Right lobe of liver (tissue), 6 donors: ENCODE data around the gene UPB1. TPM values are rescaled to one million over a fixed set of nuclear protein-coding genes. Genes with fewer than 3 reads are reported as not detected.
"Not testable (repeated sequence)": the region's sequence is repeated elsewhere in the genome, so short reads cannot be mapped to it uniquely, and the experiment has no call there.

Experiments
- ATAC-seq, 4 donors: fragments of 200-7000 bp; cut with Tn5 transposase; one replicate each; pipeline ENCODE4 v1.9.1; 2020; ENCODE audit warnings: mild to moderate bottlenecking in 4 of 4, moderate library complexity in 4 of 4
- DNase-seq, 3 donors: peaks; one replicate each; pipeline ENCODE4 v3.0.0-alpha.2; 2020
- H3K27ac ChIP-seq, 3 donors: fragments of 200-600 bp; one replicate each; pipeline ENCODE4 v1.8.0; 2022
- H3K27me3 ChIP-seq, 2 donors: fragments of 200-600 bp; one replicate each; pipeline ENCODE4 v1.8.0; 2022
- H3K36me3 ChIP-seq, 4 donors: fragments of 200-600 bp; sonication (generic) in 1 of 4; one replicate each; pipeline versions ENCODE4 v1.5.1 to v1.8.0; 2017 to 2022; ENCODE audit warnings: control low read depth in 1 of 4
- H3K4me1 ChIP-seq, 4 donors: fragments of 200-600 bp; sonication (generic) in 1 of 4; one replicate each; pipeline versions ENCODE4 v1.5.1 to v1.8.0; 2017 to 2022; ENCODE audit warnings: control low read depth in 1 of 4
- H3K4me3 ChIP-seq, 3 donors: fragments of 200-600 bp; one replicate each; pipeline ENCODE4 v1.8.0; 2022
- H3K9me3 ChIP-seq, 4 donors: fragments of 200-600 bp; sonication (generic) in 1 of 4; one replicate each; pipeline versions ENCODE4 v1.5.1 to v1.8.0; 2017 to 2022; ENCODE audit warnings: control low read depth in 1 of 4
- CTCF ChIP-seq, 4 donors: fragments of 200-600 bp in 3 of 4; fragments of 450-650 bp in 1 of 4; IDR thresholded peaks; one replicate each; pipeline versions ENCODE4 v1.5.1 to v1.8.0; 2016 to 2022; ENCODE audit warnings: antibody characterized with exemption in 4 of 4, mild to moderate bottlenecking in 2 of 4
- POLR2A ChIP-seq: fragments of 450-650 bp; IDR thresholded peaks from one replicate; pipeline ENCODE4 v1.6.1; 2017; ENCODE audit warnings: antibody characterized with exemption, mild to moderate bottlenecking
- WGBS: methylation state at CpG from one replicate; pipeline ENCODE4 v1.1.6; 2018; ENCODE audit warnings: low coverage, low lambda C conversion rate; ENCODE audit not compliant: insufficient coverage; ENCODE audit errors: missing lambda C conversion rate; 5-methylcytosine and 5-hydroxymethylcytosine counted together
- intact Hi-C, 2 donors: fragments of 100-400 bp; cut with DNase I; formaldehyde crosslinking; loops; one replicate each; pipeline versions ENCODE4 v1.11.2 to v1.14.1; 2022
- total RNA-seq, 6 experiments: library from RNA; depleted of rRNA in 2 of 6; stranded (reverse); fragments of >200 nt in 2 of 6; fragmentation: NEBNext Ultra II Directional in 3 of 6; extraction: Animal tissue kit (Norgen Biotek cat#: 25700) in 3 of 6; gene quantifications; one replicate each; pipeline versions ENCODE4 v1.1.0 to v1.2.4, GENCODE V29; 2016 to 2023
- donor health status: DM: no; HTN: yes; CAD: no.
- donor health status: DM: no; HTN: no; CAD: no.
- donor health status: DM: no; HTN: no; CAD: no.
- donor health status: DM: no; HTN: yes; CAD: no.
- donor health status: DM: no; HTN: yes; CAD: no.

UPB1 gene
- total RNA-seq, 6 experiments from 2014 or later, result 50.6 to 169 (median 100) TPM

GRCh38 chr22:24523873-24524272 lies 28.7 kb downstream of the UPB1 start:
- no peak for TF ChIP-seq POLR2A
- no peak for TF ChIP-seq CTCF (IDR thresholded peaks at IDR 0.05)
- ATAC-seq (no peak), DNase-seq (no peak)
- H3K4me3 ChIP-seq, result no peak overlapping the region
- peaks cover 0 to 67% (median 21%) of the 10 kb centered on the region in 4 donors for H3K4me1 ChIP-seq
- H3K27ac ChIP-seq, result peak overlapping the region; percentile 7 to 50 (median 24)
- no peaks in the 10 kb centered on the region for H3K27me3 ChIP-seq
- peaks cover 0 to 36% (median 18%) of the 10 kb centered on the region in 4 donors for H3K36me3 ChIP-seq
- WGBS, result 36% methylated on average over 2 of the region's 2 CpGs
- intact Hi-C loops, result loop anchor here (5.0 to 10.0 kb wide), 2 partner anchors 97 to 199 kb away; partner anchors contain the start of gene ADORA2A (in 1 of the 2)
- H3K9me3 ChIP-seq, result no peaks in the 10 kb centered on the region

- DNase-seq (peak; percentile 79 to 90 (median 81)), ATAC-seq (peak; percentile 88 to 91 (median 89))
- WGBS, result 4% methylated on average over 11 of the region's 12 CpGs
- TF ChIP-seq CTCF (IDR thresholded peaks at IDR 0.05) (peak; percentile 85 to 92 (median 90)), POLR2A (no peak)
- peaks cover 0 to 56% (median 17%) of the 10 kb centered on the region in 4 donors for H3K4me1 ChIP-seq
- H3K27me3 ChIP-seq, result no peaks in the 10 kb centered on the region
- H3K9me3 ChIP-seq, result no peaks in the 10 kb centered on the region
- H3K4me3 ChIP-seq, result no peak overlapping the region
- intact Hi-C loops, result loop anchor here in 1 of 2 donors (10.0 kb wide), 1 partner anchor 201 kb away; no protein-coding TSS in a partner anchor
- H3K36me3 ChIP-seq, result peaks cover 0 to 32% (median 15%) of the 10 kb centered on the region in 4 donors
- H3K27ac ChIP-seq, result peak overlapping the region in 2 of 3 donors; percentile 7 to 50
Measured at GRCh38 chr22:24525416-24526037, 30.4 kb downstream of the UPB1 start.

GRCh38 chr22:24526191-24526590 lies 31.1 kb downstream of the UPB1 start:
- ATAC-seq (no peak), DNase-seq (no peak)
- TF ChIP-seq CTCF (IDR thresholded peaks at IDR 0.05) (no peak), POLR2A (no peak)
- Histone ChIP-seq H3K9me3 (no peaks in the 10 kb centered on the region), H3K27ac (peak overlapping the region in 1 of 3 donors; percentile 1), H3K27me3 (no peaks in the 10 kb centered on the region), H3K4me1 (peaks cover 0 to 53% (median 15%) of the 10 kb centered on the region in 4 donors), H3K36me3 (peaks cover 0 to 32% (median 15%) of the 10 kb centered on the region in 4 donors), H3K4me3 (no peak overlapping the region)
- WGBS, result no CpG with 5 or more reads among the region's 2 CpGs
- intact Hi-C loops, result loop anchor here in 1 of 2 donors (10.0 kb wide), 1 partner anchor 201 kb away; no protein-coding TSS in a partner anchor

- peaks cover 0 to 36% (median 17%) of the 10 kb centered on the region in 4 donors for H3K36me3 ChIP-seq
- no peak for TF ChIP-seq POLR2A
- TF ChIP-seq CTCF (IDR thresholded peaks at IDR 0.05), result no peak
Measured at GRCh38 chr22:24529898-24530297, 34.8 kb downstream of the UPB1 start.

GRCh38 chr22:24530968-24531367 lies 35.8 kb downstream of the UPB1 start:
- DNase-seq, intact Hi-C loops, H3K9me3 ChIP-seq, H3K4me3 ChIP-seq, H3K27me3 ChIP-seq, ATAC-seq: not testable (repeated sequence)
- peaks cover 0 to 33% (median 15%) of the 10 kb centered on the region in 4 donors for H3K36me3 ChIP-seq
- peaks cover 0 to 53% (median 8%) of the 10 kb centered on the region in 4 donors for H3K4me1 ChIP-seq
- H3K27ac ChIP-seq, result peak overlapping the region in 1 of 3 donors; percentile 65
- WGBS, result 64% methylated on average over 3 of the region's 3 CpGs

More at GRCh38 chr22:24529898-24530297, 34.8 kb downstream of the UPB1 start:
- ATAC-seq (peak in 1 of 4 donors; percentile 39), DNase-seq (no peak)
- WGBS, result 4% methylated on average over 2 of the region's 2 CpGs
- Histone ChIP-seq H3K27ac (peak overlapping the region in 1 of 3 donors; percentile 65), H3K4me1 (peaks cover 0 to 47% (median 8%) of the 10 kb centered on the region in 4 donors), H3K9me3 (no peaks in the 10 kb centered on the region), H3K4me3 (no peak overlapping the region), H3K27me3 (no peaks in the 10 kb centered on the region)
- intact Hi-C loops, result loop anchor here in 1 of 2 donors (10.0 kb wide), 1 partner anchor 205 kb away; no protein-coding TSS in a partner anchor
